Large intestine (tissue), 3 donors: ENCODE measurements around the gene MMP25. TPM values are rescaled to one million over a fixed set of nuclear protein-coding genes. Genes with fewer than 3 reads are reported as not detected.

ENCODE experiments used
- DNase-seq, 2 donors: peaks; one replicate each; pipeline versions ENCODE4 v3.0.0 to v3.0.0-alpha.2; 2013
- H3K27ac ChIP-seq: one replicate; pipeline ENCODE4 v1.5.1; 2013; ENCODE audit warnings: low read length
- H3K27me3 ChIP-seq: 2 replicates; pipeline ENCODE4 v1.6.1; 2013; ENCODE audit warnings: low read length; ENCODE audit not compliant: control insufficient read depth, insufficient read depth
- H3K36me3 ChIP-seq: 2 replicates; pipeline ENCODE4 v1.6.1; 2013; ENCODE audit warnings: low read length; ENCODE audit not compliant: control insufficient read depth, insufficient read depth
- H3K4me1 ChIP-seq: one replicate; pipeline ENCODE4 v1.6.1; 2013; ENCODE audit warnings: low read length; ENCODE audit not compliant: control insufficient read depth, insufficient read depth
- H3K4me3 ChIP-seq: one replicate; pipeline ENCODE4 v1.5.1; 2013; ENCODE audit warnings: low read length
- H3K9me3 ChIP-seq: one replicate; pipeline ENCODE4 v1.6.1; 2013; ENCODE audit warnings: mild to moderate bottlenecking, low read depth, low read length, moderate library complexity; ENCODE audit not compliant: control insufficient read depth
- WGBS: methylation state at CpG from one replicate; pipeline ENCODE4 v1.1.5; 2013; ENCODE audit warnings: low lambda C conversion rate; ENCODE audit not compliant: insufficient coverage; 5-methylcytosine and 5-hydroxymethylcytosine counted together
- polyA plus RNA-seq: library from polyadenylated mRNA; unstranded; fragments of 120-200 nt; gene quantifications from one replicate; pipeline ENCODE4 v1.2.1, GENCODE V29; 2013

MMP25 gene
- polyA plus RNA-seq, 1 donor, result 4.3 TPM

DNA sequence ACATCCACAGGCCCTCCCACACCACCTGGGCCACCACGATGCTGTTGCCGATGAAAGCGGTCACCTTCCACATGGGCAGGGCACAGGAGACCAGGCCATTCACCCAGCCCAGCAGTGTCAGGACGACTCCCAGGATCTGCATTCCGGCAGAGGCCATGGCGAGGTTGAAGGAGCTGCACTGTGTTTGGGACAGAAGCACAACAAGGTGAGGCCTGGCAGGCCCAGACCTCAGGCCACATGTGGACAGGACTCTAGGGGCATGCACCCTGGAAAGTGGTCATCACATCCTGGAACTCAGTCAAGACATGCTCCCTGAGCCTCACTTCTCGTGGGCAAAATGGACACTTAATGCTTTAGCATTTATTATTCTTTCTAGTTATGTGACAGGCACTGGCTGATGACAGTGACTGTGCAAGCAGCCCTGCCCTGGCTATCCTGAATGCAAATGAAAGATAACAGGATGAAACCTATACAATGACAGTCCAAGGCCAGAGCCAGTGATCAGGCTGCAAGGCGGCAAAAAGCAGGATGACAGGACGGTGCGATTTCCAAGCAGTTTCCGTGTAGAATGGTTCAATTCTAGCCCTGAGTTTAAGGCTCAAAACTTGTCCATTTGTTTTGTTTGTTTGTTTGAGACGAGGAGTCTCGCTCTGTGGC, 30.4 kb upstream of the MMP25 start:
- H3K27me3 ChIP-seq, result peaks cover 38% of the 10 kb centered on the region
- no peak overlapping the region for H3K27ac ChIP-seq
- DNase-seq, result no peak
- no peaks in the 10 kb centered on the region for H3K36me3 ChIP-seq
- no peaks in the 10 kb centered on the region for H3K9me3 ChIP-seq
- peaks cover 57% of the 10 kb centered on the region for H3K4me1 ChIP-seq
- H3K4me3 ChIP-seq, result no peak overlapping the region
- WGBS, result no CpG with 5 or more reads among the region's 13 CpGs

GRCh38 chr16:3017344-3017743, 29.0 kb upstream of the MMP25 start:
- H3K27ac ChIP-seq, result peak overlapping the region; percentile 83
- WGBS, result no CpG with 5 or more reads among the region's 20 CpGs
- peaks cover 30% of the 10 kb centered on the region for H3K27me3 ChIP-seq
- DNase-seq, result peak in 1 of 2 donors; percentile 51
- peaks cover 59% of the 10 kb centered on the region for H3K4me1 ChIP-seq
- H3K36me3 ChIP-seq, result no peaks in the 10 kb centered on the region
- no peaks in the 10 kb centered on the region for H3K9me3 ChIP-seq
- H3K4me3 ChIP-seq, result peak overlapping the region; percentile 59

GRCh38 chr16:3017794-3018506, 28.4 kb upstream of the MMP25 start, which contains the start of gene CLDN6:
CLDN6 (minus strand) TSS chr16:3018183; CDS start chr16:3016021, 2,162 bp downstream.
- peaks cover 60% of the 10 kb centered on the region for H3K4me1 ChIP-seq
- no peaks in the 10 kb centered on the region for H3K9me3 ChIP-seq
- no CpG with 5 or more reads among the region's 52 CpGs for WGBS
- DNase-seq, result peak; percentile 63 to 74
- H3K36me3 ChIP-seq, result peaks cover 2% of the 10 kb centered on the region
- peak within 1 kb of the TSS; percentile 83 for H3K27ac ChIP-seq
- peak within 1 kb of the TSS; percentile 59 for H3K4me3 ChIP-seq
- peaks cover 24% of the 10 kb centered on the region for H3K27me3 ChIP-seq

DNA sequence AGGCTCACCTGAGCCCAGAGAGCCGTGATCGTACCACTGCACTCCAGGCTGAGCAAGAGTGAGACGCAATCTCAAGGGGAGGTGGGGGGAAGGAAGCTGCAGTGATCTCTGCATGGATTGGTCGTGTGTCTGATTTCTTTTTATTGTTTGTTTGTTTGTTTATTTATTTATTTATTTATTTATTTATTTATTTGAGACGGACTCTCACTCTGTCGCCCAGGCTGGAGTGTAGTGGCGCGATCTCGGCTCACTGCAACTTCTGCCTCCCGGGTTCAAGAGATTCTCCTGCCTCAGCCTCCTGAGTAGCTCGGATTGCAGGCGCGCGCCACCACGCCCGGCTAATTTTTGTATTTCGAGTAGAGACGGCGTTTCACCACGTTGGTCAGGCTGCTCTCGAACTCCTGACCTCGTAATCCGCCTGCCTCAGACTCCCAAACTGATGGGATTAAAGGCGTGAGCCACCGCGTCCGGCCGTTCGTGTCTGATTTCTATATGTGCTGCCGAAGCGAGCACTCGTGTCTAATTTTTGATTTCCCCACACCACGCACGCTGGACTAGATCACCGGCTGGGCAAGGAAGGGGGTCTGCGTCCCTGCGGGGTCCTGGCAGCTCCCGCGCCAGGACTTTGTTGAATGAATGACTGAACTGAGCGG, 26.6 kb upstream of the MMP25 start:
- no peak for DNase-seq
- no peaks in the 10 kb centered on the region for H3K9me3 ChIP-seq
- 60% methylated on average over 1 of the region's 40 CpGs for whole genome bisulfite sequencing
- H3K4me3 ChIP-seq, result peak overlapping the region; percentile 64
- no peak overlapping the region for H3K27ac ChIP-seq
- H3K27me3 ChIP-seq, result peaks cover 15% of the 10 kb centered on the region
- H3K36me3 ChIP-seq, result peaks cover 2% of the 10 kb centered on the region
- H3K4me1 ChIP-seq, result peaks cover 49% of the 10 kb centered on the region

DNA sequence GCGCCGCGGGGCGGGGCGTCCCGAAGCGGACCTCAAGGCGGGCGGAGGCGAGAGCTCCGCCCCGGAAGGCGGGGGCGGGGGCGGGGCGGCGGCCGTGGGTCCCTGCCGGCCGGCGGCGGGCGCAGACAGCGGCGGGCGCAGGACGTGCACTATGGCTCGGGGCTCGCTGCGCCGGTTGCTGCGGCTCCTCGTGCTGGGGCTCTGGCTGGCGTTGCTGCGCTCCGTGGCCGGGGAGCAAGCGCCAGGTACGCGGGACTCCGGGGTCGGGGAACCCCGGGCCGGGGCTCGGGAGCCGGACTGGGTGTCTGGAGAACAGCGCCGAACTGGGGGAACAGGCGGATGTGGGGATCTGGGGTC, 26.1 kb upstream of the MMP25 start, which contains the start of gene TNFRSF12A:
Gene TNFRSF12A (plus strand): TSS at position 122 of the 357 bp plus-strand sequence. CDS start 30 bp downstream, at position 152.
- peak; percentile 81 to 88 for DNase-seq

DNA sequence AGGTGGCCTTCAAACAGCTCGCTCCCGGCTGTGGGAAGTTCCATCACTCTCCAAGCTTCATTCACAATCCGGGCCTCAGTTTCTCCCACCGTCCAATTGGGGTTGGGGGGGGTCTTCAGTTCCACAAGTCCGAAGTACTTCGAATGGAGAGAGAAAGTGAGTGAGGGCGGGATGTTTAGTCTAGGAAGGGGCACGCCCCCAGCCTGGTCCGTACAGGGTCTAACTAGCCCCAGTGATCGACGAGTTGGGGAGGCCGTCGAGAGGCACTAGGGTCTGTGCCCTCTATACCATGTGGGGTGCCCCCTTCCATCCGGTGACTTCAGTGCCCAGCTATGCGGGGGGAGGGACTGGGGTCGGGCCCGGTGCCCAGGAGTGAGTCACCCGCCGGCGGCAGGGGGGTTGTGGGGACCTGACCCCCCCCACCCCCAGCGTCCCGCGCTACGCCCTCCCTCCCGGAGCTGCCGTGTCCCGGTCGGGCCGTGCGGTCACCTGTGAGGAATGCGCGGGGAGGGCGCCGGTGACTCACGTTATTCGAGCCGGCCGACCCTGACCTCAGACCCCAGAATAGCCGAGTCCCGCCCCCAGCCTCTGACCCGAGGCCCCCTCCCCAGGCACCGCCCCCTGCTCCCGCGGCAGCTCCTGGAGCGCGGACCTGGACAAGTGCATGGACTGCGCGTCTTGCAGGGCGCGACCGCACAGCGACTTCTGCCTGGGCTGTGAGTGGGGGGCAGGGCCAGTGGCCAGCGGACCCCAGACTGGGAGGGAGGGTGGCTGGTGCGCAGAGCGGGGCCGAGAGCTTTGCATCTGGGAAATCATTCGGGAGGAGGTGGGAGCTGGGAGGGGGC, 25.5 kb upstream of the MMP25 start:
- no peaks in the 10 kb centered on the region for H3K9me3 ChIP-seq
- H3K4me3 ChIP-seq, result peak overlapping the region; percentile 64
- H3K27ac ChIP-seq, result peak overlapping the region; percentile 97
- peak; percentile 70 to 86 for DNase-seq
- H3K4me1 ChIP-seq, result peaks cover 52% of the 10 kb centered on the region
- H3K36me3 ChIP-seq, result peaks cover 7% of the 10 kb centered on the region
- peaks cover 15% of the 10 kb centered on the region for H3K27me3 ChIP-seq
- no CpG with 5 or more reads among the region's 57 CpGs for WGBS

More for the DNA sequence above, 26.1 kb upstream of the MMP25 start, which contains the start of gene TNFRSF12A:
- Histone ChIP-seq H3K27me3 (peaks cover 15% of the 10 kb centered on the region), H3K27ac (peak within 1 kb of the TSS; percentile 97), H3K36me3 (peaks cover 2% of the 10 kb centered on the region), H3K4me1 (peaks cover 50% of the 10 kb centered on the region), H3K4me3 (peak within 1 kb of the TSS; percentile 64), H3K9me3 (no peaks in the 10 kb centered on the region)
- no CpG with 5 or more reads among the region's 49 CpGs for WGBS

GRCh38 chr16:3021449-3022207, 24.7 kb upstream of the MMP25 start:
- peak; percentile 78 to 83 for DNase-seq
- H3K27me3 ChIP-seq, result peaks cover 15% of the 10 kb centered on the region
- H3K4me3 ChIP-seq, result peak overlapping the region; percentile 64
- peak overlapping the region; percentile 97 for H3K27ac ChIP-seq
- peaks cover 52% of the 10 kb centered on the region for H3K4me1 ChIP-seq
- H3K36me3 ChIP-seq, result peaks cover 15% of the 10 kb centered on the region
- H3K9me3 ChIP-seq, result no peaks in the 10 kb centered on the region
- no CpG with 5 or more reads among the region's 25 CpGs for WGBS

DNA sequence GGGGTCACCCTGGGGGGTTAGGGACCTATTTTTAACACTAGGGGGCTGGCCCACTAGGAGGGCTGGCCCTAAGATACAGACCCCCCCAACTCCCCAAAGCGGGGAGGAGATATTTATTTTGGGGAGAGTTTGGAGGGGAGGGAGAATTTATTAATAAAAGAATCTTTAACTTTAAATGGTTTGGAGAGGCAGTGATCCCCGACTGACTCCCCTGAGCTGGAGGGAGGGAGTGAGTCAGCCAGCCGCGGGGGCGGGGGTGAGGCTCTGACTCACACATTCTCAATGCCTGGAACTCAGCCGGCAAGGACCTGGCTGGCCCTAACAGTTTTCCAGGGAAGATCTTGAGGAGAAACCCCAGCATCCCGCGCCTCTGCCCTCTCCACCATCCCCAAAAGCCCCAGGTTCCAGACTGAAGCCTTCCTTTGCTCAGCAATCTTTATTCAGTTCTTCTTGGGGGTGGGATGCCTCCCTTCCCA, 24.1 kb upstream of the MMP25 start:
- peak; percentile 83 to 84 for DNase-seq
- H3K27ac ChIP-seq, result peak overlapping the region; percentile 97
- peaks cover 14% of the 10 kb centered on the region for H3K27me3 ChIP-seq
- peaks cover 2% of the 10 kb centered on the region for H3K9me3 ChIP-seq
- 33% methylated on average over 2 of the region's 8 CpGs for WGBS
- H3K4me1 ChIP-seq, result peaks cover 50% of the 10 kb centered on the region
- peak overlapping the region; percentile 64 for H3K4me3 ChIP-seq
- peaks cover 21% of the 10 kb centered on the region for H3K36me3 ChIP-seq

DNA sequence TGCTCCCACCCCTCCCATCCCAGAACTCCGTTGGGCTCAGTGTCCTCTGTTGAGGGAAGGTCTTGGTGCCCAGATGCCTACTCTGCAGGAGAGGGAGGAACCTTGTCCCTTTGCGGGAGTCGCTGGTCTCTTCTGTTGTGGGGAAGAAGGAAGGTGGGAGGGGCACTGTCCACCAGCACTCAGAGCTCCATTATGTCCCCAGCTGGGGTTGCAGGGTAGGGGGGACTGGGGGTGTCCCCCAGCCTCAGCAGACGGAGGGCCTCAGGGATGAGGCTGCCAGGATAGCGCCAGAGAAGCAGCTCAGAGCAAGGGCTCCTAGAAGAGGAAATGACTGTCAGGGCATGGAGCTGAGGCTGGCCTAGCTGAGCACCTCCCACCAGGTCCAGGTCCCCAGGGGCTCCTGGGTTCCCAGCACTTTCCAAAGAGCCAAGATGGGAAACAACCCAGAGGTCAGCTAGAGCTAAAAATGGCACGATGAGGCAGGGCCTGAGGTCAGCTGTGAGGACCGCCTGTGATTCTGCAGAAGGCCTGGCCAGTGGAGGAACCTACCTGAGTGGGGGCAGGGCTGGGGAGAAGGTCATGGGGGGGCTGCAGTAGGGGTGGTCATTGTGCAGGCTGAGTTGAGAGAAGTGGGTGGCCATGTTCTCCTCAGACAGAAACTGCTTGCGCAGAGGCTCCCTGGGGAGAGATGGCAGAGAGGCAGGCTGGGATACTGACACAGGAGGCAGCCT, 23.5 kb upstream of the MMP25 start:
- H3K36me3 ChIP-seq, result peaks cover 27% of the 10 kb centered on the region
- peaks cover 47% of the 10 kb centered on the region for H3K4me1 ChIP-seq
- 0% methylated on average over 1 of the region's 8 CpGs for WGBS
- H3K9me3 ChIP-seq, result peaks cover 3% of the 10 kb centered on the region
- DNase-seq, result no peak
- peak overlapping the region; percentile 97 for H3K27ac ChIP-seq
- peak overlapping the region; percentile 64 for H3K4me3 ChIP-seq
- H3K27me3 ChIP-seq, result peaks cover 9% of the 10 kb centered on the region
